NCI-H2107 (cell line): Measurements from ENCODE around the gene TTL.
A peak's percentile ranks its signal among the peaks of the same experiment; 100 is the strongest.
"Not testable (repeated sequence)": the region's sequence is repeated elsewhere in the genome, so short reads cannot be mapped to it uniquely, and the experiment has no call there.

ENCODE experiments used
- DNase-seq: peaks from one replicate; lab custom pipeline; 2025; lab: John Stamatoyannopoulos, UW

TTL gene

GRCh38 chr2:112481528-112482233 lies at the start of gene TTL:
TTL (plus strand) TSS chr2:112482156; CDS start chr2:112482345, 189 bp downstream.
- DNase-seq = peak; percentile 27

- DNase-seq = not testable (repeated sequence)
Observed at GRCh38 chr2:112432390-112432734, 49.6 kb upstream of the TTL start.

GRCh38 chr2:112432735-112433479 lies 49.0 kb upstream of the TTL start:
- not testable (repeated sequence) for DNase-seq

DNA sequence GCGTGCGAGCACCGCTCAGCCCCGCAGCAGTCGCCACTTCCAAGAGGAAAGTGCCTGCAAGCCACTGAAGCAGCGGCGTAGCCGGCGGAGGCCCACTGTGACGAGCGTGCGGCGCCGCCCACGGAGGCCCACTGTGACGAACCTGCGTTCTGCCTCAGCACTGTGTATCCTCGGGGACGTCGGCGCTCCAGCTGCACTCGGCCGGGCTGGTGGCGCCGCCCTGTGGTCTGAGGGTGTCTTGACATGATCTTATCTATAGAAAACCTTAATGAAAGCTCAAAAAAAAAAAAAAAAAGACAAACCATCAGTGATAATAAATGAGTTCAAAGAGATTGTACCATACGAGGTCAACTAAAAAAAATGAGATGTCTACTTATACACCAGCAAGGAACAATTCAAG lies 48.5 kb upstream of the TTL start, which contains the start of gene RGPD8:
TSS of gene RGPD8 (minus strand) at position 166 of the 400 bp plus-strand sequence. CDS start 192 bp downstream, outside the sequence.
- not testable (repeated sequence) for DNase-seq

DNA sequence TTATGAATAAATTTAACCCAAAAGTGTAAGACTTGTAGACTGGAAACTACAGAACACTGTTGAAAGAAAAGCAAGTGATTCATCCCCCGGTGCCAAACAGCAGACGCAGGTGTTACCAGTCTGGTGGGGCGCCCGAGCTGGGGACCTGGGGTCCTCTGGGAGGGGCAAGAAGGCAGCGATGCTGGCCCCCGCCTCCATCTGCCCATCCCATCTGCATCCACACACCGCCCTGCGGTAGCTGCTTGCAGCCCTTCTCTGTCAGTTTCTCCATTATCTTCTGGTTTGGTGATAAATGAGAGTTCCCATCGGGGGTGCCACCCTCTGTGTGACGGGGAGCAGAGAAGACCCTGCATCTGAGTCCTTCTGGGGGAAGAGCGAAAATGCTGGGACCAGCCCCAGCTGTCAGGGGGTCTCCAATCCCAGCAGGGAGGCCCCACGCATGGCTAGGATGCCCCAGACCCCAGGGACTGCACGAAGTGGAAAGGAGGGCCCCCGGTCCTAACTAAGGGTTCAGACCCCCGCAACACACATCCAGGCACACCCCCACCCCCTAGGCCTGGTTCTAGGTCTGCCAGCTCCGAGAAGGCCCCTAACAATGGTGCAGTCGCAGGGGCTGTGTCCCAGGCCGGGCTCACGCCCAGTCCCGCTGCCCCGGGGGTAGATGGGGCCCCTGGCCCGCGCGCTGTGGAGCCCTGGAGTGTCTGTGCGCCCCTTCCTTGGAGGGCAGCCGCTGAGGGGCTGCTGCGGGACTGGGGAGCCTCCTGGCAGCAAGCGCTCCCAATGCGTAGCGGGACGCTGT lies 47.8 kb upstream of the TTL start:
- no peak for DNase-seq

DNA sequence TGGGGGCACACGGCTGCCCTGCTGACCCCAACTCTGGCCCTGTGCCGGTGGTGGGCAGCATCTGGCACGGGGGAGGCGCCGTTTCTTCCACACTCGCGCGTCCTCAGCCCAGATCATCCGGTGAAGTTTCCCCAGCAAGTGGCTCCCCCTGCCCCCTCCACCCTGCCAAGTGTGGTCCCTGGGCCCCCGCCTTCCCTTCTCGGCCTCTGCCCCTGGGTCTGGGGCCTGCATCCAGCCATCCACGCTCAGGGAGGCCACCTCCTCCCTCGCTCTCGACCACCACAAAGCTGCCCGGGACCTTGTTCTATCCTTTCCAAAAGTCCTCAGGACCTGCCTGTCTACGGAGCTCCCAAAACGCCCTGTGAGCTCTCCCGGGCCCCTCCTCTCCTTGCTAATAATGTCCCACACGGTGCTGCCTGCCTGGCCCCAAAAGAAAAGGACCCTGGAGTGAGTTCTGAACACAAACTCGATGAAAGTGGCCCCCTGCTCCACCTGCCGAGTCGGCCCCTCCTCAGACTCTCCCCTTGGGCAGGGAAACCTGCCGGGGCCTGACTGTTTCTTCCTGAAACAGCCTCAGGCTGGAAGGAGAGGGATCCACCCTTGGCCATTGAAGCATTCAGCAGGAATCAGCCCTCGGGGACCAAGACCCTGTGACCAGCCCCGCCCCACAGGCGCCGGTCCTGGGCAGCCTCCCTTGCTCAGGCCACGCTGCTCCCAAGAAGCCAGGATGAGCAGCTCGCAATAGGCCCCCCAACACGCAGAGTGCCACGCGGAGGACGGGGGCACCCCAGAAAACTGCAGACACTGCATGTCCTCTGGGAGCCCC lies 46.9 kb upstream of the TTL start:
- not testable (repeated sequence) for DNase-seq

DNA sequence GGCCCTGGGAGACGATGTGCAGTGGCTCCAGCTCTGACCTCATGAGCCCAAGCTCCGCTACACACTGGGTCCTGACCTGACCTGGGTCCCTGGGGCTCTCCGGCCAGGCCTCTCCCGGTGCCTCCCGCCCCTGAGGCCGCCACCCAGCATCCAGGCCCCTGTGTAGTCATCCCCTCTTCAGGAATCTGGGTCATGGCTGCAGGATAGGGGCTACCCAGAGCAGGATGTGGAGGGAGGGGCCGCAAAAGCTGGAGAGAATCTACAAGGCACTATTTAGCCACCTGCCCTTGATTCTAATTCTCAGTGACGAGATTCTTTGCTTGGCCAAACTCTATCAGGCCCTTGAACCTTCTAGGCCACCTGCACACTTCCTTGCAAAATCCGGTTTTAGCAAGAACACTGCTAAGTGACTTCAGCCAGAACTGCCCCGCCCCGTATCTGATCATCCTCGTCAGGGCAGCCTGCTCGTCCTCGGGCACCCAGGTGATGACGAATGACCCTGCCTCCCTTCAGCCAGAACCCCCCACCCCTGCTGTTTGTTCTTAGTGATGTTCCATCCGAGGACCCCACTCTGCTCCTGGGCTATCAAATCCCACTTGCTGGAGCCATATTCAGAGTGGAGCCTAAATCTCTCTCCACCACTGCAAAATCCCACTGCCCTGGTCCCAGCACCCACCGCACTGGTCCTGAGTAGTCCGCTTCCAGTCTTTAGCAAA lies 46.1 kb upstream of the TTL start:
- not testable (repeated sequence) for DNase-seq

GRCh38 chr2:112436993-112437392 lies 45.0 kb upstream of the TTL start:
- not testable (repeated sequence) for DNase-seq

DNA sequence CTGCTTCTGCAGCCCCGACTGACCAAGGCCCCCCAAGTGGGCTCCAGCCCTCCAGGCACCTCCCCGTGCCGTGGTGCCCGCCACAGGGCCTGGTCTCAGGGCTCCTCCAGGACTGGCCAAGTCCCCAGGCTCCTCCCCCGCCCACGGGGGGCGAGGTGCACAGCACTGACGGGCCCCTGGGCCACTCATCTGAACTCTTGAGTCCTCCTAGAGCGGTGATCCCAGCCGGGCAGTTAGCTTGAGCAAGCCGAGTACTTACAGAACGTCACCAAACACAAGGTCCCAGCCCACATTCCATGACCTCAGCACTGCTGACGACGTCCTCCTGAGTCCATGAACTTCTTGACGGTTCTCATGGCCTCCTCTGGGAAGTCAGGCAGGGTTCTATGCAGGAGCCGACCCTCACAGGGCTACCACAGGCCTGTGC lies 44.5 kb upstream of the TTL start:
- DNase-seq = not testable (repeated sequence)

DNA sequence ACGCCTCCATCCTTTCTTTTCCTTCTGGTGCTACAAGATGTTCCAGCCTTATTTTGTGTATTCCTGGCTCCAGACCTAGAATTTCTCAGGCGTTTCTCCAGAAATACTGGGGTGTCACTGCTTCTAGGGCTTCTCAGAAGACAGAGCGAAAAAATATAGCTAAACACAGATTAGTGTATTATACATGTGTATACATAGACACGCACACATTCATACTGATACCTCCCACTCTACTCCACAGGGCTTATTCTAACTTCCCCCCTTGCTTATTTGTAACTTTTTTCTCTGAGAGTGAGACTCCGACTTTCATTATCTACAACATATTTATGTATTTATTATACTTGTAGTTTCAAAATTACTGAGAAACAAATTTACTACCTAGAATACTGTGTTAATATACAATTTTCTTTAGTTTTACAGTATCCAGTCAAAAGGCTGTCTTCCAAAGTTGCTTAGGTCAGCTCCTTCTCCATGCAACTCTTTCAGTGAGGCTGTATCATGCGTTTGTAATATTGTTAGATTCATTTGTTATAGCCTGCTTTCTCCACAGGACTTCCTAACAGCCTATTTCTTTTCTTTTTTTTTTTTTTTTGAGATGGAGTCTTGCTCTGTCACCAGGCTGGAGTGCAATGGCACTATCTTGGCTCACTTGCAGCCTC lies 43.2 kb upstream of the TTL start:
- not testable (repeated sequence) for DNase-seq

- not testable (repeated sequence) for DNase-seq
Observed at GRCh38 chr2:112444256-112444655, 37.7 kb upstream of the TTL start.

- no peak for DNase-seq
Observed at GRCh38 chr2:112449854-112450253, 32.1 kb upstream of the TTL start.

- no peak for DNase-seq
Observed at GRCh38 chr2:112451317-112451716, 30.6 kb upstream of the TTL start.

DNA sequence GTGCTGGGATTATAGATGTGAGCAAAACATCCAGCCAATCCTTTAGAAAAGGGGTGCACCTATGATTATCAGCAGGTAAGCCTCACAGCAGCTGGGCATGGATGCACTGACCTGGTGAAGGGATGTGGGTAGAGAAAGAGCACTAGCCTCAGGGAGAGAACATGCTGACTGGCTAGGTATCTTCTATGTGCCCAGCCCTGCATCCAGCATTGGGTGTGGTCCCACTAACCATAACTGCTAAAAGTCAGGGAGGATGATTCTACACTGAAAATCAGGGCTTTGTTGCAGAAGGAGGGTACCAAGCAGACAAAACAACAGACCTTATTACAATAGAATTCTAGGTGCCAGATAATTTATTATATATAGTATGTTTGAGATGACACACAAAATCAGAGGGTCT lies 27.4 kb upstream of the TTL start:
- no peak for DNase-seq

DNA sequence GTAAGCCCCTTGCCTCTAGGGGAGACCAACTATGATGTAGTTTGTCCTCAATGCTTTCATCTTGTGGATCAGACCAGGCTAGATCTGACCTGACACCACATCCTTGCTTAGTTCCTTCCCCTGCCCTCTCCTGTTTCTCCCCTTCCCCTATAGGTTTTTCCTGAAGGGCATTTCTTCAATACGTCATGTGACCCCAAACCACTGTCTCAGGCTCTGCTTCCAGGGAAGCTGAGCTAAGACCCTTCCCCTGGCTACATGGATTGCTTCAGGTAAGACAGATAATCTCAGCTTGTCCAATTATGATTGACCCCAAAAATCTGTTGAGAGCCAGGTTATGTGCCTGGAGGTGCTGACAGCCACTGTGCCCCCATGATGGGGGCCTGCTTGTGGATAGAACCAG lies 22.6 kb upstream of the TTL start:
- DNase-seq = no peak

DNA sequence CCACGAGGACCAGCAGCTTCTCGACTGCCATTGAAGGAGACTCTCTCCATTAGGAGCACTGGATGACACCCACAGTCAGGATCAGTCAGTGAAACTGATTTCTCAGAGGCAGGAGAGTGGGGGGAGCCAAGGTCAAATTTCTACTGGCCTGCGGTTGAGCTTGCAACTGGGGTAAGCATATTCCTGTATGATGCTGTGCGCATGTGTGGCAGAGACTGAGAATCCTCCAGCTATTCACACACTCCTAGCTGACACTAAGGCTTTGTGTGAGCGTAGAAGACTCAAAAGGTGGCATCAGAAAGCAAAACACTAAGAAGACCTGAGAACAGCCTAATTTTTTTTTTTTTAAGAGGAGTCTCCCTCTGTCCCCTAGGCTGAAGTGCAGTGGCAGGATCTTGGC lies 19.8 kb upstream of the TTL start:
- DNase-seq = no peak

DNA sequence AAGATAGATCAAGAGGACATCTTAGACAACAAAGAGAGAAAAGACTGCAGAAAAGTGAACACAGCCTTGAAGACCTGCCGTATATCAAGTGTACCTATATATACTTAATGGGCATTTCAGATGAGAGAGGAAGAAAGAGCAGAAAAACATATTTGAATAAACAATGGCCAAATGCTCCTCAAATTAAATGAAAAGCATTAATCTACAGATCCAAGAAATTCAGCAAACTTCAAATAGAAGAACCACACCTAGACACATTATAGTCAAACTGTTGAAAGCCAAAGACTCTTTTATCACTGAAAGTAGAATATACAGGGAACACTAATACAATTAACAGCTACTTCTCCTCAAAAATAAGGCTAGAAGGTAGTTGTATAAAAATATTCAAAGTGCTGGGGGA lies 18.7 kb upstream of the TTL start:
- no peak for DNase-seq

GRCh38 chr2:112465382-112465781 lies 16.6 kb upstream of the TTL start:
- no peak for DNase-seq

DNA sequence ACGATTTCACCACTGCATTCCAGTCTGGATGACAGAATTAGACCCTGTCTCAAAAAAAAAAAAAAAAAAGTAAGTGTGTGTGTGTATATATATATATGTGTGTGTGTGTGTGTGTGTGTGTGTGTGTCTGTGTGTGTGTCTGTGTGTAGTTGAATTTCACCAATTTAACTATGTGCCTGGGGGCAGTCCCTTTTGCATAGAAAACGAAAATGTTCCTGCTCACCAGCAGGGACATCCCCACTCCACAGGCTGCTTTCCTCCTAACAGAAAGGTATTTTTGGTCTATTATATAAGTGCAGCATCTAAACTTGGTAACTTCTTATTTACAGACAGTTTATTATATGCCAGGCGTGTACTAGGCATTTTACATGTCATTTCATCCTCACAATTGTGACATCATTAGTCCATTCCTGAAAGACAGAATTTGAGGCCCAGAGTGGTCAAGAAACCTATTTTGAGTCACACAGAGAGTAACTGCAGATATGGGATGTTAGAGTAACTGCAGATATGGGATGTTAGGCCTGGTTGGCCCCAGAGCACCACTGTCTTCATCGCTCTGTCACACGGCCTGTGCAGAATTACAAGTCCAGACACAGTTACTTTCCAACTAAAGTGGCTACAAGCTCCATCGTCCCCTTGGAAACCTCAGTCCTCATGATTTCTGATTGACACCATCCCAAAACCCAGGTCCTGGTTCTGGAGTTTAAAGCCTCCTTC lies 9.3 kb upstream of the TTL start:
- DNase-seq = no peak
